ENCODE data around the gene KCNH1.

The KCNH1 gene

GRCh38 chr1:210711825-210712612, 421.9 kb downstream of the KCNH1 start:
- no peak for DNase-seq (ENCODE audit: low spot score)

DNA sequence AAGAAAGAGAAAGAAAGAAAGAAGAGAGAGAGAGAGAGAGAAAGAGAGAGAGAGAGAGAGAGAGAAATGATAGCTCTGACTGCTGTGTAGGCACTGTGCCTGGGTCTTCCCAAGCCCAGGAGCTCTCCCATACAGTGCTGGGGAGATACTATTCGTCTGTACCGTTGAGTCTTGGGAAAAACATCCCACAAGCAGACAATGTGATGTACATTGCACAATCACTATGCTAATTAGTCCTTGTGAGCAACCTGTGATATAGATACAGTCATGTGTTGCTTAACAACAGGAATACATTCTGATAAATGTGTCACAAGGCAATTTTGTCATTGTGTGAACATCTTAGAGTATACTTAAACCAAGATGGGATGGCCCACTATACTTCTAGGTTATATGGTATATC, 424.2 kb downstream of the KCNH1 start:
- DNase-seq (ENCODE audit: low spot score) = no peak

GRCh38 chr1:210707300-210708240, 426.4 kb downstream of the KCNH1 start:
- DNase-seq (ENCODE audit: low spot score) = no peak

- no peak for DNase-seq (ENCODE audit: low spot score)
Observed at GRCh38 chr1:210706246-210706645, 427.7 kb downstream of the KCNH1 start.

DNA sequence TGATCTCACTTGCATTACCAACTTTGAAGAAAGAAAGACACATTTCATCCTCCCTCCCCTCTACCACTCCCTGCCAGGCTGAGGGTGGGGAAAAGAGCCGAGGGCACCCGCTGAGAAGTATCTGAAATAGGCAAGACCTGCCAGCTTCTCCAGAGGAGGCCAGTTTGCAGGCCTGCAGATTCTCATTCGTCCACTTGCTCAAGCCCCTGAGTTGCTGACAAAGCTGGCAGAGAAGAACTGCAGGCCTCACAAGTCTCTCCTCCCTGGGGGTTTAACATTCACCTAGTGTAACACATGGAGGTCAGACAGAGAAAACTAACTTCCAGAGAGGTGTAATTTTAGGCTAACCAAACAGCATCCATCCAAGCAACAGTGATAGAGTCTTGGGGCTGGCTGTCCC, 428.9 kb downstream of the KCNH1 start:
- DNase-seq (ENCODE audit: low spot score) = no peak

DNA sequence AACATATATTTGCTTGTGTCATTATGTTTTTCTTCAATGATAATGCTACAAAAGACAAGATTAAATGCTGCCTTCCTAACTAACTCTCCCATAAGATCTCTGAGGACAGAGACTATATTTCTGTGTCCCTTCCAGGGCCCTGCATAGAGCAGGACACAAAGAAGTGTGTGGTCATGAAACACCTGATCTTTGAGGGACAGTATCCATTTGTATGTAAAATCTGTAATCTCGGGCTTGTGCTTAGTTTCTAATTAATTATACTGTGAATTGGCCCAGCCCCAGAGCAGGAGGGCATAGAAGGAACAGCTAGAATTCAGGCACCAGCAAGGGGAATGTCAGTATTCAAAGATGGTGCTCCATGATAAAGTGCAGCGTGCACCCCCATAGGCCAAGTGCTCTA, 430.4 kb downstream of the KCNH1 start:
- DNase-seq (ENCODE audit: low spot score) = no peak

- DNase-seq (ENCODE audit: low spot score) = no peak
Observed at GRCh38 chr1:210702506-210702905, 431.4 kb downstream of the KCNH1 start.

GRCh38 chr1:210700511-210700910, 433.4 kb downstream of the KCNH1 start:
- no peak for DNase-seq (ENCODE audit: low spot score)

- no peak for DNase-seq (ENCODE audit: low spot score)
Observed at GRCh38 chr1:210700083-210700482, 433.9 kb downstream of the KCNH1 start.

DNA sequence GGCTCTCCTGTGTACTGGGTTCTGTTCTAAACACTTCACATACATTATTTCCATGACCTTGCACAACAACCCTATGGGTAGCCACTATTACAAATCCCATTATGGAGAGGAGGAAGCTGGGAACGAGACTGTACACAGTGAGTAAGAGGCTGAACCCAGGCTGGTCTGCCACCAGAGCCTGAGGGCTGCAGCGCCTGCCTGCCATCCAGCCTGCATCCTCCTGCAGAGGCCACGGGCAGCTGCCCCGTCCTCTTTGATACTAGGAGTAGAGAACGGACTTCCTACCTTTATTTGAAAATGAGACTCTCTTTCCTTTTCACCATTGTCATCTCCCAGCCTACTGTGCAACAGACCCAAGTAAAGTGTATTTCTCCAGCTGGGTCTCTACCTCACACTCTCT, 435.3 kb downstream of the KCNH1 start:
- no peak for DNase-seq (ENCODE audit: low spot score)

DNA sequence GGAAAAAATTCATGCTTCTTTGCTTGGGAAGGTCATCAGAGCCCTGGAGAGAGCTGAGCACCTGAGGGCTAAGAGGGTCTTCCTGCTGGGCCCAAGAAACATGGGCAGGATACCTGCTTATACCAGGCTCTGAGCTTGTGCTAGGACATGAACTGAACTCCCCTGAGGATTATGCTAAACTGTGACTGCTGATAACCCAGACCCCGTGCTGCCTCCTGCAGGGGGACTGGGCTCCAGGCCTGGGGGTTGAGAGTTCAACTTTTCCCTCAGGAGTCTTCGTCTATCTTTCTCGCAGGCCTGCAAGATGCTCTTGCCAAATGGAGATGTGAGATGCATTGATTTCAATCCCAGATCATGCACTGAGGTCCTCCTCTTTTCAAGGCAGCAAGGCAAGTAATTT, 436.8 kb downstream of the KCNH1 start:
- DNase-seq (ENCODE audit: low spot score) = no peak

DNA sequence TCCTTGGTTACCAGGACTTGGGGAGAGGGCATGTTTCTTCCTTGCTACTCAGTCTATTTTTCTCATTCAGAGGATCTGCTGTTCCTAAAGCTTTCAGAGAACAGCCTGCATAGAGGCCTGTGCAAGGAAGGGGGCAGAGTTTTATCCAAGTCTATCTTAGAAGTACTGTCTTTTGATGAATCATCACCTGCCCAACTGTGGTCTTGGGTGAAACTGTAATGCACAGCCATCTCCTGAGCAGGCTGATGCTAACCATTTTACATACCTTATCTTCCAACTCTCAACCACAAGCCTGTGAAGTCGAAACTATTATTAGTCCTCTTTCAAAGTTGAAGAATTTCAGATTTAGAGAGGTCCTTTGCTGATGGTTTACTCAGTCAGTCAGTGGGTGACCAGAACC, 437.2 kb downstream of the KCNH1 start:
- no peak for DNase-seq (ENCODE audit: low spot score)

DNA sequence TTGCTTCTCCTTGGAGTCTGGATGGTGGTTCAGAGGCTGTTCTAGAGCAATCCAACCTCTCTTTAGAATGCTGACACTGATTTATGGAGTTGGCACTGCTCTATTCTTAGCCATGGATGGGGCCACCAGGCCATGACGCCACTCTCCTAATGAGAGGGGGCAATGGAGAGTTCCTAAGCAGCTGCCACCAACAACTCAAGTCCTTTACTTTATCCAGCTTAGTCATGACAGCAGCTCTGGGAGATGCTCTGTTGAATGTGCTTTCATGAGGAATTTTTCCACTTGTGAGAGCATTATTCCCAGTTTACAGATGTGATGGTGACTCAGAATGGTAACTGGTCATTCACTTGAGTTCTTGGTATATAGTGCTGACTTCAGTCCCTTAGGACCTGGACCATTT, 438.9 kb downstream of the KCNH1 start:
- DNase-seq (ENCODE audit: low spot score) = no peak

- DNase-seq (ENCODE audit: low spot score) = no peak
Observed at GRCh38 chr1:210692796-210693195, 441.2 kb downstream of the KCNH1 start.

- no peak for DNase-seq (ENCODE audit: low spot score)
Observed at GRCh38 chr1:210691039-210691610, 442.8 kb downstream of the KCNH1 start.

DNA sequence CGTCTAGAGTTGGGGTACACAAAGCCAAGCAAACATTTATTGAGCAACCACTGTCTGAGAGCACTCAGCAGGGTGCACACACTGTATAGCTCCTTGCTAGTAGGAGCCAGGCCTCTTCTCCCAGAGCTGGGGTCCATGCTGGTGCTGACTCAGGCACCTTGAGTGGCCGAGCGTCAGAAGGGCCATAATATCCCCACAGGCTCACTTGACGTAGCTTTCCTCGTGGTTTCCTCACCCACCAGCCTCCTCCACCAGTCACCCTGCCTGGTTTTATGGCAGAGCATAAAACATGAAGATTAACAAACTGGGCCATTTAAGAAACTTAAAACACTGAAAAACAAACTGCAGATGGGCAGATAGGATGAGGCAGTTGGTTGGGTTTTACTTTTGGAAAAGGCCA, 443.7 kb downstream of the KCNH1 start:
- DNase-seq (ENCODE audit: low spot score) = no peak

DNA sequence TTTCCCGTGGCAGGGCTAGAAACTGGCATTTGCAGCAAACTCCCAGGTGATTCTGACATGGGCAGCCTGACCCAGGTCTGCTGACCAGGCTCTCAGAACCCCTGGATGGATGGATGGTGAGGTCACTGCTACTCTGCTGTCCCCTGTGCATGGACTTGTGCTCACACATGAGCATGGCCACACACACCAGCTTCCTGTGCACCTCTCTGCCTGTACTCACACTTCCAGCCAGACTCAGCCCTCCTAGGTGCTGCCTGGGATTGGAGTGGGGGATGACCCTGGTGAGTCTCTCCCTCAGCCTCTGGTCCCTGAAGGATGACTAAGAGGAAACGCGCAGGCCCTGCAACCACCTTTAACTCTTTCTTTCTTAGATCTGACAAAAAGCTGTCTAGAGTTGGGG, 444.1 kb downstream of the KCNH1 start:
- no peak for DNase-seq (ENCODE audit: low spot score)

GRCh38 chr1:210688512-210689234, 445.3 kb downstream of the KCNH1 start:
- no peak for DNase-seq (ENCODE audit: low spot score)

DNA sequence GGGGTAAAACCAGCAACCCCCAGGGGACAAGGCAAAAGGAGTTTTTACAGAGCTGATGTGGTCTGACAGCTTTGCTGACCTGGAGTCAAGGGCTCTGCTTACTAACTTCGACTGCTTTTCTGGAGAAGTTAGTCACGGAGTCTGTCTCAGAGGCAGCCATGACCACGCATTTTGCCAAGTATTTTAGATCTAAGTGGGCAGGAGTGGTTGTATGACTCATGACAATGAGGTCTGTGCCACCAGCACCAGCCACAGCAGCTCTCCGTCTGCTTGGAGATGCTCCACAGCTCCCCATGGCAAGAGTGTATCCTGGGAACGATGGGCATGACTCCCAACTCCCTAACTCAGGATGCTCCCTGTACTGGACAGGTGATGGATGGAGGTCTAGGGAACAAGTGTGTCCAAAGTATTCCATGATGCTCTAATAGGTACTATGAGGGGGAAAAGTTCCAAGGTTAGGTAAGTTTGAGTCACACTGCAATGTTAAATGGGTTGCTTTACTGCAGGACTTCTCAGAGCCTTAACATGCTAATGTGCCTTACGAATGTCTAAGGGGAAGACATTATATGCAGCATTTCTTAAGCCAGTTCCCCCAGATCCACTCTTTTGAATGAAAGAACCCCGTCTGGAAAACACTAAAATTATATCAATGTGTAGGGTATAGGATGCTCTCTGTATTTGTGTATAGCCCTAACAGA, 446.2 kb downstream of the KCNH1 start:
- no peak for DNase-seq (ENCODE audit: low spot score)

DNA sequence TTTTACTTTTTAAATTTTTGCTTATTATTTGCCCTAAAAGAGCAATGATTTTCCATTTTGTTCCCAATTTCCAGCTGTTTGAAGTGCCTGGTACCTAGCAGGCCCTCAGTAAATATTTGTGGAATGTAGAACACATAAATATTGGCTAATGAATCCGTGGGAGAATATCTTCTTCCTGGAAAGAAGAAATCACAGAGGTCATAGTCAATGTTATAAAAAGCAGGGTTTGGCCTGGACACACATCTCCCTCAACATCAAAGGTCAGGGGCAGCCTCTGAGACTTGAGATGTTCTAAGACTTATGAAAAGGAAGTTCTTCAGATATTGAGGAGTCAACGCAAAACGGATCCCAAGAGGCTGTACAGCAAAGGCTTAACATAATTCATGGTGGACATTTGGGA, 447.1 kb downstream of the KCNH1 start:
- no peak for DNase-seq (ENCODE audit: low spot score)

- no peak for DNase-seq (ENCODE audit: low spot score)
Observed at GRCh38 chr1:210685295-210685650, 448.7 kb downstream of the KCNH1 start.

Data from CD4-positive, alpha-beta T cell treated with Interleukin-2 at 100 ng/mL for 4 hours (primary cell).